MM.1S (cell line): ENCODE measurements around the gene SNX20.

Experiments
- CTCF ChIP-seq: fragments of 300-600 bp; sonication (generic); IDR thresholded peaks from 2 replicates; pipeline ENCODE4 v1.5.1; 2016; ENCODE audit warnings: antibody characterized with exemption, low read length, mixed read lengths
- EZH2 ChIP-seq: fragments of 300-600 bp; sonication (generic); optimal IDR thresholded peaks from 2 replicates; pipeline ENCODE3; 2017; ENCODE audit warnings: low read depth, mild to moderate bottlenecking, antibody characterized with exemption, low read length, mixed read lengths
- EZH2phosphoT487 ChIP-seq: fragments of 300-600 bp; sonication (generic); IDR thresholded peaks from 2 replicates; pipeline ENCODE4 v1.6.1; 2018; ENCODE audit warnings: antibody characterized with exemption, low read length

- TF ChIP-seq EZH2, result no peak
- TF ChIP-seq CTCF, result no peak
- TF ChIP-seq EZH2phosphoT487, result no peak
Measured at GRCh38 chr16:50657241-50657640, 23.9 kb downstream of the SNX20 start.
